Measurements from ENCODE around the gene PPM1L.

- TF ChIP-seq, protein P1, sequence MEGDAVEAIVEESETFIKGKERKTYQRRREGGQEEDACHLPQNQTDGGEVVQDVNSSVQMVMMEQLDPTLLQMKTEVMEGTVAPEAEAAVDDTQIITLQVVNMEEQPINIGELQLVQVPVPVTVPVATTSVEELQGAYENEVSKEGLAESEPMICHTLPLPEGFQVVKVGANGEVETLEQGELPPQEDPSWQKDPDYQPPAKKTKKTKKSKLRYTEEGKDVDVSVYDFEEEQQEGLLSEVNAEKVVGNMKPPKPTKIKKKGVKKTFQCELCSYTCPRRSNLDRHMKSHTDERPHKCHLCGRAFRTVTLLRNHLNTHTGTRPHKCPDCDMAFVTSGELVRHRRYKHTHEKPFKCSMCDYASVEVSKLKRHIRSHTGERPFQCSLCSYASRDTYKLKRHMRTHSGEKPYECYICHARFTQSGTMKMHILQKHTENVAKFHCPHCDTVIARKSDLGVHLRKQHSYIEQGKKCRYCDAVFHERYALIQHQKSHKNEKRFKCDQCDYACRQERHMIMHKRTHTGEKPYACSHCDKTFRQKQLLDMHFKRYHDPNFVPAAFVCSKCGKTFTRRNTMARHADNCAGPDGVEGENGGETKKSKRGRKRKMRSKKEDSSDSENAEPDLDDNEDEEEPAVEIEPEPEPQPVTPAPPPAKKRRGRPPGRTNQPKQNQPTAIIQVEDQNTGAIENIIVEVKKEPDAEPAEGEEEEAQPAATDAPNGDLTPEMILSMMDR (IDR thresholded peaks at IDR 0.05; ENCODE audit: low read depth, low read length, poor library complexity, severe bottlenecking), result no peak
- no peak for TF ChIP-seq EZH2phosphoT487 (IDR thresholded peaks at IDR 0.05; ENCODE audit: borderline replicate concordance, low read length)
Measured at GRCh38 chr3:160790726-160791125, 34.7 kb downstream of the PPM1L start.
